DND-41 (cell line): ENCODE data around the gene APLF.

ENCODE experiments used
- ATAC-seq: fragments of 200-7000 bp; cut with Tn5 transposase; 3 replicates; pipeline ENCODE4 v1.9.1; 2021; ENCODE audit warnings: low read depth; ENCODE audit not compliant: insufficient read depth
- DNase-seq: peaks from one replicate; pipeline ENCODE4 v3.0.0-alpha.2; 2020
- H2AFZ ChIP-seq: 2 replicates; pipeline ENCODE4 v1.6.0; 2012; ENCODE audit warnings: low read depth, low read length
- H3K27ac ChIP-seq: 2 replicates; pipeline ENCODE4 v1.5.1; 2012; ENCODE audit warnings: low read length, inconsistent platforms
- H3K27me3 ChIP-seq: fragments of 200-600 bp; sonication (generic); 2 replicates; pipeline ENCODE4 v1.6.0; 2012; ENCODE audit warnings: low read length, mild to moderate bottlenecking, inconsistent platforms; ENCODE audit not compliant: insufficient read depth, poor library complexity
- H3K36me3 ChIP-seq: 2 replicates; pipeline ENCODE4 v1.5.1; 2012; ENCODE audit warnings: low read length, inconsistent platforms; ENCODE audit not compliant: insufficient read depth
- H3K4me1 ChIP-seq: 2 replicates; pipeline ENCODE4 v1.5.1; 2012; ENCODE audit warnings: mild to moderate bottlenecking, low read length; ENCODE audit not compliant: insufficient read depth
- H3K4me2 ChIP-seq: 2 replicates; pipeline ENCODE4 v1.6.0; 2012; ENCODE audit warnings: mild to moderate bottlenecking, moderate library complexity, low read length, inconsistent platforms; ENCODE audit not compliant: insufficient read depth
- H3K4me3 ChIP-seq, 2 experiments: fragments of 200-600 bp in 1 of 2; shearing (Covaris generic) in 1 of 2; 2 replicates each; pipeline ENCODE4 v1.5.1; 2012 to 2016; ENCODE audit warnings: inconsistent platforms in 2 of 2, low read length in 2 of 2, mild to moderate bottlenecking in 2 of 2, low read depth in 1 of 2, moderate library complexity in 1 of 2
- H3K79me2 ChIP-seq: 2 replicates; pipeline ENCODE4 v1.6.0; 2012; ENCODE audit warnings: low read length, inconsistent platforms; ENCODE audit not compliant: insufficient read depth
- H3K9ac ChIP-seq: 2 replicates; pipeline ENCODE4 v1.6.0; 2012; ENCODE audit warnings: low read depth, mild to moderate bottlenecking, inconsistent platforms, low read length, moderate library complexity
- H3K9me3 ChIP-seq: 2 replicates; pipeline ENCODE4 v1.5.1; 2012; ENCODE audit warnings: low read length, moderate library complexity, mild to moderate bottlenecking, inconsistent platforms; ENCODE audit not compliant: insufficient read depth, severe bottlenecking
- H4K20me1 ChIP-seq: 2 replicates; pipeline ENCODE4 v1.6.0; 2012; ENCODE audit warnings: low read length; ENCODE audit not compliant: insufficient read depth
- EZH2 ChIP-seq: IDR thresholded peaks from 3 replicates; pipeline ENCODE4 v1.6.1; 2012; ENCODE audit warnings: borderline replicate concordance, low read depth, mild to moderate bottlenecking, moderate library complexity, low read length, inconsistent platforms; ENCODE audit not compliant: severe bottlenecking
- TF ChIP-seq, protein P1 (sequence below): IDR thresholded peaks from 2 replicates; pipeline ENCODE4 v1.5.1; 2012; ENCODE audit warnings: borderline replicate concordance, low read length, moderate library complexity, mild to moderate bottlenecking; ENCODE audit not compliant: poor library complexity, severe bottlenecking; ENCODE audit errors: extremely low read depth

Gene APLF

DNA sequence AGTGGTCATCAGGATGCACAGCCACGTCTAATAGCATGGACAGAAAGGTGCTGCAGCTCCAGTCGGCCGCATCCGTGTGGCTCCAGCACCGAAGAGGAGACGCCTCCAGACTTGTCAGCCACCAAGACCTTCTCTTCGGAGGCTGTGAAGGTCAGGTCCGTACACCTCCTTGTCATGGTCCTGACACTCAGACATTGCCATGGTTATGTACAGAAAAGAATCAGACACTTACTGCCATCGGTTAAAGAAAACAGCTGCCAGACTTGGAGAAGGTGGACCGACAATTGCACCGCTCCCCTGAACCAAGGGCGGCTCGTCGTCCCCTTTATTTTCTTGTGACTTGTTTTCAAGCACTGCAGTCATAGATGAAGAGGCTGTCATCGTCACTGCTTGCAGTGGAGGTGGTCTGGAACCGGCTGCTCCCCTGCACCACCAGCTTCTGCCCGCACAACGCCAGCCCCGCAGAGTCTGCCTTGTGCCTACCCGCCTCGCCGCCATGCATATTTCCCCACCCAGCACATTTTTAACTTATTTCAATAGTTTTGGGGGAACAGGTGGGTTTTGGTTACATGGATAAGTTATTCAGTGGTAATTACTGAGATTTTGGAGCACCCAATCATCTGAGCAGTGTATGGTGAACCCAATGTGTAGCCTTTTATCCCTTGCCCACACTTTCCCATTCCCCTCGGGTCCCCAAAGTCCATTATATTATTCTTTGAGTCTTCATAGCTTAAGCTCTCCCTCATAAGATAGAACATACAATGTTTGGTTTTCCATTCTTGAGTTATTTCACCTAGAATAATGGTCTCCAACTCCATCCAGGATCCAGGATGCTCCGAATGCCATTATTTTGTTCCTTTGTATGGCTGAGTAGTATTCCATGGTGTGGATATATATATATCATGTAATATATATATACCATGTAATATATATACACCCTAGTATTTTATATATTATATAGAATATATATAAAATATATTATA is 18.4 kb upstream of the APLF start:
- Histone ChIP-seq H3K4me2 (no peak overlapping the region), H2AFZ (peak overlapping the region; percentile 13; the same call in 1 of the 2 replicates), H3K36me3 (no peaks in the 10 kb centered on the region), H3K9me3 (no peaks in the 10 kb centered on the region), H3K4me1 (peaks cover 9% of the 10 kb centered on the region), H4K20me1 (no peaks in the 10 kb centered on the region), H3K4me3 (no peak overlapping the region), H3K9ac (no peak overlapping the region), H3K27me3 (no peaks in the 10 kb centered on the region), H3K79me2 (no peaks in the 10 kb centered on the region), H3K27ac (no peak overlapping the region)
- DNase-seq (no peak), ATAC-seq (peak; percentile 50; the same call in 2 of the 3 replicates)
- no peak for TF ChIP-seq EZH2

DNA sequence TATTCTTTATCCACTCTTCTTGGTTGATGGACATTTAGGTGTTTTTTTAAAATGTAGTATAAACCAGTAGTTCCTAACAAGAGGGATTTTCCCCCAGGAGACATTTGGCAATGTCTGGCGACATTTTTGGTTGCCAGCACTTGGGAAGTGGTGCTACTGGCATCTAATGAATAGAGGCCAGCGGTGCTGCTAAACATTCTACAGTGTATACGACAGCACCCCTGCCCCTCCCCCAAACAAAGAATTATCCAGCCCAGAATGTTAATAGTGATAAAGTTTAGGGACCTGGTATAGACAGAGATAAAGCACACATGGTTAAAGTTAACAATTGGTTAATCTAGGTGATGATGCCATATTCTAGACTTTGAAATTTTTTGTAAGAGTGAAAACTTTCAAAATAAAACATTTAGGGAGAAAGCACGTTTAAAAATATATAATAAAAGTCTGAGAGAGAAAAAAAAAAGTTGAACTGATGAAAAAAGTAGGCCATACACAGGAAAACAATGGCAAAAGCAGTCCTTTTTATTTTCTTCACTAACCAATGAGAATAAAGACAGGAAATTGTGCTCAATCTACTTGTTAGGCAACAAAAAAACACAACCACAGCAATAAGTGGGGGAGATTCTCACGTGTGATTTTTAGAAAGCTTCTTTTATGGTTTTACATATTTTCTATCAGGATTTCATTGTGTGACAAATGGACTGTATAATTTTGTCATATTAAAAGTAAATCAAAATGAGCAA is 15.1 kb upstream of the APLF start:
- H3K4me2 ChIP-seq, result no peak overlapping the region
- no peaks in the 10 kb centered on the region for H3K79me2 ChIP-seq
- no peaks in the 10 kb centered on the region for H4K20me1 ChIP-seq
- no peaks in the 10 kb centered on the region for H3K36me3 ChIP-seq
- no peak overlapping the region for H3K9ac ChIP-seq
- TF ChIP-seq EZH2, result no peak
- TF ChIP-seq, protein P1, sequence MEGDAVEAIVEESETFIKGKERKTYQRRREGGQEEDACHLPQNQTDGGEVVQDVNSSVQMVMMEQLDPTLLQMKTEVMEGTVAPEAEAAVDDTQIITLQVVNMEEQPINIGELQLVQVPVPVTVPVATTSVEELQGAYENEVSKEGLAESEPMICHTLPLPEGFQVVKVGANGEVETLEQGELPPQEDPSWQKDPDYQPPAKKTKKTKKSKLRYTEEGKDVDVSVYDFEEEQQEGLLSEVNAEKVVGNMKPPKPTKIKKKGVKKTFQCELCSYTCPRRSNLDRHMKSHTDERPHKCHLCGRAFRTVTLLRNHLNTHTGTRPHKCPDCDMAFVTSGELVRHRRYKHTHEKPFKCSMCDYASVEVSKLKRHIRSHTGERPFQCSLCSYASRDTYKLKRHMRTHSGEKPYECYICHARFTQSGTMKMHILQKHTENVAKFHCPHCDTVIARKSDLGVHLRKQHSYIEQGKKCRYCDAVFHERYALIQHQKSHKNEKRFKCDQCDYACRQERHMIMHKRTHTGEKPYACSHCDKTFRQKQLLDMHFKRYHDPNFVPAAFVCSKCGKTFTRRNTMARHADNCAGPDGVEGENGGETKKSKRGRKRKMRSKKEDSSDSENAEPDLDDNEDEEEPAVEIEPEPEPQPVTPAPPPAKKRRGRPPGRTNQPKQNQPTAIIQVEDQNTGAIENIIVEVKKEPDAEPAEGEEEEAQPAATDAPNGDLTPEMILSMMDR, result no peak
- ATAC-seq, result peak; percentile 35; the same call in 1 of the 3 replicates
- H3K9me3 ChIP-seq, result no peaks in the 10 kb centered on the region
- no peaks in the 10 kb centered on the region for H3K27me3 ChIP-seq
- H3K4me3 ChIP-seq, result no peak overlapping the region
- H2AFZ ChIP-seq, result peak overlapping the region; percentile 54; the same call in 1 of the 2 replicates
- H3K27ac ChIP-seq, result no peak overlapping the region
- no peak for DNase-seq
- peaks cover 9% of the 10 kb centered on the region for H3K4me1 ChIP-seq

DNA sequence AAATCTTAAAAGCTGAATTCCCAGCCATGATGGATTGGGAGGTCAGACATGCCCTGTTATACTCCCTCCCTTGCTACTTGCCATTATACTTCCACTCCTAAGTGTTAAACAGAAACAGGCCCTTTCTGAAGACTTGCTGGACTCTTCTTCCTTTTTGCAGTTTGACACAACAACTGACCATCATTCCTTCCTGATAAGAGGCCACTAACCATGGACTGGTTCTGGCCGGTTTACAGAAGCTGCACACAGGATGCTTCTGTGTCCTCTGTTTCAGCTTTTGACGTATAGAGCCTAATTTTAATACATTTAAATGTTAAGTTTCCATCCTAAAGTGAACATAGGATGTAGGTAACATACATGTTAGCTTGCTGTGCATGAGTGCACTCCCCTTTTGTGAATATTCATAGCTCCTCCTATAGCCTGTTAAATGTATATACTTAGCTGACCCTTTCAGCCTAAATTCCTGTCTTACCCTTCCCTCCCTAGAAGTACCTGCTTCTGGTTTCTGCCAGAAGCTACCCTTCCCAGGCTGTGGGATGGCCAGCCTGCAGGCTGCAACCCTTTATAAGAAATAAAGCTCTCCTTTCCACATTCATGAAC is 13.5 kb upstream of the APLF start:
- ATAC-seq (no peak), DNase-seq (no peak)
- Histone ChIP-seq H3K9ac (no peak overlapping the region), H3K9me3 (no peaks in the 10 kb centered on the region), H3K36me3 (no peaks in the 10 kb centered on the region), H3K4me1 (peaks cover 9% of the 10 kb centered on the region), H2AFZ (no peak overlapping the region), H3K79me2 (no peaks in the 10 kb centered on the region), H3K27me3 (no peaks in the 10 kb centered on the region), H3K4me3 (no peak overlapping the region), H3K27ac (no peak overlapping the region), H4K20me1 (no peaks in the 10 kb centered on the region), H3K4me2 (no peak overlapping the region)
- TF ChIP-seq, protein P1, result no peak
- no peak for TF ChIP-seq EZH2
